Activated T-helper 1 cell treated with anti-CD3 and anti-CD28 coated beads, Interleukin-12 subunit alpha, Interleukin-12 subunit beta, Interleukin-2, Interleukin-4 antibody, amounts not matched to agents 30 ng/mL and 10 ng/mL and 1 ng/mL, durations not matched to agents 14 hours and 24 hours and 36 hours (primary cell): Measurements from ENCODE around the gene CD4. TPM values are rescaled to one million over a fixed set of nuclear protein-coding genes. Genes with fewer than 3 reads are reported as not detected.

ENCODE experiments used
- DNase-seq: peaks from one replicate; pipeline ENCODE4 v3.0.0; 2021; ENCODE audit warnings: low spot score
- H3K27ac Mint-ChIP-seq: one replicate; pipeline ENCODE4 v1.8.0; 2021; ENCODE audit warnings: mild to moderate bottlenecking, mixed read lengths
- H3K27me3 Mint-ChIP-seq: one replicate; pipeline ENCODE4 v1.8.0; 2022; ENCODE audit warnings: mild to moderate bottlenecking, moderate library complexity, mixed read lengths; ENCODE audit not compliant: insufficient read depth
- H3K36me3 Mint-ChIP-seq: one replicate; pipeline ENCODE4 v1.8.0; 2021; ENCODE audit warnings: low read depth, mixed read lengths
- H3K4me1 Mint-ChIP-seq: one replicate; pipeline ENCODE4 v1.8.0; 2021; ENCODE audit warnings: low read depth, mixed read lengths
- H3K4me3 Mint-ChIP-seq: one replicate; pipeline ENCODE4 v1.8.0; 2021; ENCODE audit warnings: mild to moderate bottlenecking, moderate library complexity, mixed read lengths
- H3K9me3 Mint-ChIP-seq: one replicate; pipeline ENCODE4 v1.8.0; 2021; ENCODE audit warnings: mixed read lengths
- intact Hi-C: fragments of 100-400 bp; cut with micrococcal nuclease; formaldehyde crosslinking; loops from one replicate; pipeline ENCODE4 v1.15.1; 2024
- total RNA-seq: library from RNA; stranded (reverse); gene quantifications from 2 replicates; pipeline ENCODE4 v1.2.3, GENCODE V29; 2022

CD4 gene
- total RNA-seq, 1 donor from 2014 or later = 311 TPM

DNA sequence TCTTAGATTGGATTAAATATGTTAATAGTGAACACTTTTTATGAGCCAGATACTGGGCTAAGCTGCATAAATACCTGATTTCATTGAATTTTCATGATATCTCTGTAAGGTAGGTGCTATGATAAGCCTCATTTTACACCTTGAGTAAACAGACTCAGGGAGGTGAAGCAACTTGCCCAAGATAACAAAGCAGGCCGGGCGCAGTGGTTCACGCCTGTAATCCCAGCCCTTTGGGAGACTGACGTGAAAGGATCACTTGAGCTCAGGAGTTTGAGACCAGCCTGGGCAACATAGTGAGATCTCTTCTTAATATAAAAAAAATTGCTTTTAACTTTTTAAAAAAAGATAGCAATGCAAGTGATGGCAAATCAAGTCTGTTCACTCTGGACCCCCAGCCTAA lies 52.7 kb downstream of the CD4 start:
- Mint-ChIP-seq H3K27me3 (peaks cover 2% of the 10 kb centered on the region), H3K4me1 (peaks cover 4% of the 10 kb centered on the region), H3K36me3 (peaks cover 9% of the 10 kb centered on the region), H3K27ac (no peak overlapping the region), H3K9me3 (no peaks in the 10 kb centered on the region), H3K4me3 (no peak overlapping the region)
- intact Hi-C loops = no loop called here
- DNase-seq = no peak

DNA sequence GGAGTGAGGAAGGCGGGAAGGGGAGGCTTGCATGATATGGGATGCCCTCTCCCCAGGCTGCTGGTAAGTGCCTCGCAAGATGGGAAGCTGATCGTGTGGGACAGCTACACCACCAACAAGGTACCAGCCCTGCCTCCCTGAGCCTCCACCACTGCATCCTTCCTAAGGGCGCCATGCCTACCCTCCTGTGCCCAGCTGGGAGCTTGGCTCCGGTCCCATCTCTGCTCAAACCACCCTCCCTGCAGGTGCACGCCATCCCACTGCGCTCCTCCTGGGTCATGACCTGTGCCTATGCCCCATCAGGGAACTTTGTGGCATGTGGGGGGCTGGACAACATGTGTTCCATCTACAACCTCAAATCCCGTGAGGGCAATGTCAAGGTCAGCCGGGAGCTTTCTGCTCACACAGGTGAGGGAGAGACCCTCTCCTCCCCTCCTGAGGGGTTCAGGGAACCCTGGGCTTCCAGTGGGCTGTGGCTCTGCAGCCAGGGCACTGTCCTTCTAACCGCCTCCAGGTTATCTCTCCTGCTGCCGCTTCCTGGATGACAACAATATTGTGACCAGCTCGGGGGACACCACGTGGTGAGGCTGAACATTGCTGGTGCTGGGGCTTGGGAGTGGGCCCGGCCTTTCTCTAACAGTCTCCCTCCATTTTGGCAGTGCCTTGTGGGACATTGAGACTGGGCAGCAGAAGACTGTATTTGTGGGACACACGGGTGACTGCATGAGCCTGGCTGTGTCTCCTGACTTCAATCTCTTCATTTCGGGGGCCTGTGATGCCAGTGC lies 54.0 kb downstream of the CD4 start:
- intact Hi-C loops = no loop called here
- H3K4me3 Mint-ChIP-seq = no peak overlapping the region
- H3K27ac Mint-ChIP-seq = no peak overlapping the region
- DNase-seq = no peak
- peaks cover 2% of the 10 kb centered on the region for H3K27me3 Mint-ChIP-seq
- H3K36me3 Mint-ChIP-seq = peaks cover 15% of the 10 kb centered on the region
- peaks cover 9% of the 10 kb centered on the region for H3K4me1 Mint-ChIP-seq
- no peaks in the 10 kb centered on the region for H3K9me3 Mint-ChIP-seq

DNA sequence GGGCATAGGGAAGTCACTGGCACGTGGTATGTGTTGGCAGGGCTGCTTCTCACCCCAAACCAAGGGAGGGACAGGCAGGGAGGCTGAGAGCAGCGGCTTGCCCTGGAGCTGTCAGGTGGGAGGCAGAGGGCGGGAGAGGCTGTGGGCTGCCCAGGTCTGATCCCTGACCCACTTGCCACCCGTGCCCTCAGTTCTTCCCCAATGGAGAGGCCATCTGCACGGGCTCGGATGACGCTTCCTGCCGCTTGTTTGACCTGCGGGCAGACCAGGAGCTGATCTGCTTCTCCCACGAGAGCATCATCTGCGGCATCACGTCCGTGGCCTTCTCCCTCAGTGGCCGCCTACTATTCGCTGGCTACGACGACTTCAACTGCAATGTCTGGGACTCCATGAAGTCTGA lies 56.1 kb downstream of the CD4 start:
- H3K27me3 Mint-ChIP-seq = no peaks in the 10 kb centered on the region
- H3K36me3 Mint-ChIP-seq = peaks cover 21% of the 10 kb centered on the region
- intact Hi-C loops = no loop called here
- no peak overlapping the region for H3K4me3 Mint-ChIP-seq
- DNase-seq = no peak
- no peak overlapping the region for H3K27ac Mint-ChIP-seq
- H3K4me1 Mint-ChIP-seq = peaks cover 23% of the 10 kb centered on the region
- no peaks in the 10 kb centered on the region for H3K9me3 Mint-ChIP-seq

DNA sequence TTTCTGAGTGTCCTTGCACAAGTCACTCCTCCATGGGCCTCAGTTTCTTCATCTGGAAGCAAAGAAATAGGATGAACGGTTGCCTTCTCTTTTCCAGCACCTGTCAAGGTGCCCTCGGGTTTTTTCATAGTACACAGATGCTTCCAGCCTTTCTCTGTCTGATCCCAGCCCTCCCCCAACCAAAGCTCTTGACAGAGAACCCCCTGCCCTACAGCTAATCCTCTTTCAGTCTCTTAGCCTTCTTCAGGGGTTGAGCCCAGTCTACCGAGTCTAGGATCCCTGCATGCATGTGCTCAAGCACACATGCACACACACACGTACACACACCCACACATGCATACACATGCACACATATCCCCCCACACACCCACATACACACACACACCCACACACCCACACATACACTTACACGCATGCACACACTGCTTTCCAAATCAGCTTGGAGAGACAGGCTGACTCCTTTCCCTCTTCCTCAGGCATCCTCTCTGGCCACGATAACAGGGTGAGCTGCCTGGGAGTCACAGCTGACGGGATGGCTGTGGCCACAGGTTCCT lies 57.1 kb downstream of the CD4 start:
- Mint-ChIP-seq H3K4me1 (peaks cover 32% of the 10 kb centered on the region), H3K27ac (no peak overlapping the region), H3K9me3 (no peaks in the 10 kb centered on the region), H3K36me3 (peaks cover 23% of the 10 kb centered on the region), H3K4me3 (no peak overlapping the region), H3K27me3 (no peaks in the 10 kb centered on the region)
- intact Hi-C loops = no loop called here
- no peak for DNase-seq

DNA sequence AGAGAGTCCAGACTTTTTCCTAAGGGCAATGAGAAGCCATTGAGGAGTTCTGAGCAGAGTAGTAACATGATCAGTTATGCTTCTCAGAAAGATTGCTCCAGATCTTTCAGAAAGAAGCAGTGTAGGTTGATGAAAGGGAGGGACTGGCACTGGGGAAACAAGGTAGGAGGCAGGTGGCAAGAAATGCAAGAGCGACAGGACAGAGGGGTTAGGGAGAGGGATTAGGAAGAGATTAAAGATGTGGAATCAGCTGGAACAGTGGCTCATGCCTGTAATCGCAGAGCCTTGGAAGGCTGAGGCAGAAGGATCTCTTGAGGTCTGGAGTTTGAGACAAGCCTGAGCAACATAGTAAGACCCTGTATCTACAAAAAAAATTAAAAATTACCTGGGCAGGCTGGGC lies 58.3 kb downstream of the CD4 start:
- Mint-ChIP-seq H3K27me3 (no peaks in the 10 kb centered on the region), H3K4me3 (no peak overlapping the region), H3K9me3 (no peaks in the 10 kb centered on the region), H3K36me3 (peaks cover 23% of the 10 kb centered on the region), H3K4me1 (peaks cover 35% of the 10 kb centered on the region), H3K27ac (no peak overlapping the region)
- intact Hi-C loops = no loop called here
- DNase-seq = no peak

DNA sequence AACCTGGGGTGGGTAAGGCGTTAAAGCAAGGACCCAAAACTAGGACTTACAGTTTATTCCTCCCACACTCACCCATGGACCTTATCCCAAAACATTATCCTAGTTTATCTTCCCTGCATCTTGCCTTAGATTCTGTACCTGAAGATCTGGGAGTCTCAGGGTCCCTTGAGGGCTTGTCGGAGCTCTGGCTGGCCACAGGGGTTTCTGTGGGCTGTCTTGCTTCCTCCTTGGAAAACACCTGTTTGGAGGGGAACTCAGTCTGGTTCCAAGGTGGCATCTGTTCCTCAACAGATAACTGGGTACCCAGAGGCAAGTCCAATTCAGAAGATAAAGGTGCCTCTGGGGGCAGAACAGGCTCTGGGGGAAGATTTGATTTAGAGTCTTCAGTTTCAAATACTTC lies 60.1 kb downstream of the CD4 start:
- intact Hi-C loops = no loop called here
- Mint-ChIP-seq H3K9me3 (no peaks in the 10 kb centered on the region), H3K27ac (peak overlapping the region; percentile 56), H3K4me1 (peaks cover 50% of the 10 kb centered on the region), H3K27me3 (peaks cover 2% of the 10 kb centered on the region), H3K4me3 (peak overlapping the region; percentile 91), H3K36me3 (peaks cover 29% of the 10 kb centered on the region)
- no peak for DNase-seq

DNA sequence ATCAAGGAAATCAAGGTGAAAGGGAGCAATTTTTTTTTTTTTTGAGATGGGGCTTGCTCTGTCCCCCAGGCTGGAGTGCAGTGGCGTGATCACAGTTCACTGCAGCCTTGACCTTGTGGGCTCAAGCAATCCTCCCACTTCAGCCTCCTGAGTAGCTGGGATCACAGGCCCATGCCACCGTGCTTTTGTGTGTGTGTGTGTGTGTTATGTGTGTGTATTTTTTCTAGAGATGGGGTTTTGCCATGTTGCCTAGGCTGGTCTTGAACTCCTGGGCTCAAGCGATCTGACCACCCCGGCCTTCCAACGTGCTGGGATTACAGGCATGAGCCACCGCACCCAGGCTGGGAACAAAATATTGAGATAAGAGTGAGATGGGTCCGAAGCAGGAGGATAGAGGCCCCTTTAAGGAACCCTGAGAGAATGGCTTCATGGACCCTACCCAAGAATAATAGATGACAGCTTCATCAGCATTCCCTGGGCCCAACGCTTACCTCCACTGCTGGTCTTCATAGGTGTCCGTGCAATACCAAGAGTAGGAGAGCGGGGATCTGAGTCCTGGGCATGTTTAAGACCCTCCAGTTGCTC lies 60.7 kb downstream of the CD4 start:
- peak overlapping the region; percentile 57 for H3K27ac Mint-ChIP-seq
- peaks cover 50% of the 10 kb centered on the region for H3K4me1 Mint-ChIP-seq
- peak overlapping the region; percentile 91 for H3K4me3 Mint-ChIP-seq
- no peak for DNase-seq
- peaks cover 25% of the 10 kb centered on the region for H3K36me3 Mint-ChIP-seq
- intact Hi-C loops = loop anchor here (5.0 kb wide), 1 partner anchor 257 kb away; the partner anchor contains the start of gene C1RL
- peaks cover 2% of the 10 kb centered on the region for H3K27me3 Mint-ChIP-seq
- H3K9me3 Mint-ChIP-seq = no peaks in the 10 kb centered on the region

DNA sequence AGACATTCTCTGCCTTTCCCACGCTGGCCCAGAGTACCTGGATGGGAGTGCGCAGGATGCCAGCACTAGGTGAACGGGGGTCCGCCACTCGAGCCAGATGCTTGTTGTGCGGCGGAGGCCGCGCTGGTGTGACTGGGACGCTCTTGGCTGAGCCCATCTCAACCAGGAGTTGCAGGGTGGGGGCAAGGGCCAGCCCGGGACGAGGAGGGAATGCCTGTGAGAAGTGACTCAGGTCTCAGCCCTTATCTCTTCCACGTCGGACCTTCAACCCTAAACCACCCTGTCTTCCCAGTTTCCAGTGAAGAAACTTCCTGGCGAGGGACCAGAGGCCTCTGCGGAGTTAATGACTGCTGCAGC lies 61.4 kb downstream of the CD4 start:
- Mint-ChIP-seq H3K27me3 (peaks cover 2% of the 10 kb centered on the region), H3K4me1 (peaks cover 50% of the 10 kb centered on the region), H3K9me3 (no peaks in the 10 kb centered on the region), H3K4me3 (peak overlapping the region; percentile 91), H3K36me3 (peaks cover 27% of the 10 kb centered on the region), H3K27ac (no peak overlapping the region)
- intact Hi-C loops = loop anchor here (1.0 to 5.0 kb wide), 7 partner anchors 25 to 357 kb away; partner anchors contain the start of genes C1RL, CD4, GAPDH and MRPL51
- no peak for DNase-seq

DNA sequence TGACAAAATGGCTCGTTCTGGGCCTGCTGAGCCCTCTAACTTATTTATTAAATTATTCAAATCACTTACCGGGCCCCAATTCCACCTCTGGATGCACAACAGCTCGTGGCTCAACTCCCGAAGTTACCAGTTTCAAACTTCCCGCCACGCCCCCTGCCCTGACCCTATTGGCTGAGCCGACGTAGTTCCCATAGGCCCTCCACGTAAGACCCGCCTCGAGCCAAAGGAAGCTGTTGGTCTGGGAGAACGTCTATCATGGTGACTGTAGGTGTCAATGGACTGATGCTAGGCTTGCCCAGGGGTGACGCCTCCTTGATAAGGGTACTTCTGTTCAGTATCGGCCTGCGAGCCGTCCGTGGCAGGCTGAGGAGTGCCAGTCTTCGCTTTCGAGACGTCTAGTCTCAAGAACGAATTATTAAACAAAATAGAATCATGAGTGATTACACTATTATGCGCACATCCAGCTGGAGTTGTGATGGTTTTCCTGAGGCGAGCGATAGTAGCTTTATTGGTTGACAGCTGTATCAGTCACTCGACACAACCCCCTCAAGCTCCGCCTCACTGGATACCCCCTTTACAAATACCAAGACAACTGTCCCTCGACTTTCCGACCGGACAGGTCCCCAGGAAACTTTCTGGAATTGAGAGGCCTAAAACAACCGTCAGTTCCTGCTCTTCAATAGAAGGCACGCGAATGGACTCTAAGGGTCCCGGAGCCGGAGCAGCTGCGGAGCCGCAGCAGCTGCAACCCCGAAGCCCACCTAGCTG lies 62.0 kb downstream of the CD4 start, which contains the start of gene CDCA3:
Gene CDCA3, minus strand, starts transcription at position 134 of the 768 bp plus-strand sequence. CDS start 334 bp downstream, outside the sequence.
- Mint-ChIP-seq H3K4me3 (peak within 1 kb of the TSS; percentile 91), H3K9me3 (no peaks in the 10 kb centered on the region), H3K4me1 (peaks cover 50% of the 10 kb centered on the region), H3K27me3 (peaks cover 2% of the 10 kb centered on the region), H3K27ac (peak within 1 kb of the TSS; percentile 96), H3K36me3 (peaks cover 29% of the 10 kb centered on the region)
- DNase-seq = peak; percentile 90
- intact Hi-C loops = loop anchor here (1.0 to 5.0 kb wide), 7 partner anchors 26 to 358 kb away; partner anchors contain the start of genes C1RL, CD4, GAPDH and MRPL51

DNA sequence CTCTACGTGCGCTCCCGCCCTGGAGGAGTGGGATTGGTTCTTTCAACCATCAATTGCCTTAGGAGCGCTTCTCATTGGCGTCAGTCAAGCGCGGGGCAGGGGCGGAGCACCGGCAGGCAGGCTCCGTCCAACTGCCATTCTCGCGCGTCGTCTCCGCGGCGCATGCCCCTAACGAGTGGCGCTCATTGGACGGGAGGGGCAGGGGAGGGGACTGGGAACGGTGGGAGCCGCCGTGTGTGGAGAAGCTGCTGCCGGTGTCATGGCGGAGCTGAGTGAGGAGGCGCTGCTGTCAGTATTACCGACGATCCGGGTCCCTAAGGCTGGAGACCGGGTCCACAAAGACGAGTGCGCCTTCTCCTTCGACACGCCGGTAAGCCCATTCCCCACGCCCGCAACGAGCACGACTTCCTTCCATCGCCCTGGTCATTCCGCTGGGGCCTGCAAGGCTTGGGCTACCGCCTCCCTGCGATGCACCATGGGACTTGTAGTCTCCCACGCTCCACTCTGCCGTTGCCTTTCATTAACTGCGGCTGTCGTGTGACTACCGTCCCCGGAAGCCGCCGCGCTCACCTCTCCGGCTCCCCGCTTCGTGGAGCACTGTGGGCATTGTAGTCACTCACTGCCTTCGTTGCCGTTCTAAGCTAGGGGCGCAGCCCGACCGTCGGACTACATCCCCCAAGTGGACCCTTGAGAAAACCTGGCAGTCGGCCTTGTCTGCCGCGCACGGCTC lies 62.8 kb downstream of the CD4 start, which contains the start of gene USP5:
Gene USP5, plus strand, starts transcription at position 230 of the 730 bp plus-strand sequence. Its CDS starts 30 bp downstream, at position 260.
- Mint-ChIP-seq H3K4me1 (peaks cover 46% of the 10 kb centered on the region), H3K27me3 (peaks cover 2% of the 10 kb centered on the region), H3K27ac (peak within 1 kb of the TSS; percentile 96), H3K9me3 (no peaks in the 10 kb centered on the region), H3K4me3 (peak within 1 kb of the TSS; percentile 91), H3K36me3 (peaks cover 25% of the 10 kb centered on the region)
- intact Hi-C loops = loop anchor here (1.0 to 5.0 kb wide), 19 partner anchors 15 to 359 kb away; partner anchors contain the start of genes C12orf57, C1RL, CD4 and CHD4
- peak; percentile 98 for DNase-seq

DNA sequence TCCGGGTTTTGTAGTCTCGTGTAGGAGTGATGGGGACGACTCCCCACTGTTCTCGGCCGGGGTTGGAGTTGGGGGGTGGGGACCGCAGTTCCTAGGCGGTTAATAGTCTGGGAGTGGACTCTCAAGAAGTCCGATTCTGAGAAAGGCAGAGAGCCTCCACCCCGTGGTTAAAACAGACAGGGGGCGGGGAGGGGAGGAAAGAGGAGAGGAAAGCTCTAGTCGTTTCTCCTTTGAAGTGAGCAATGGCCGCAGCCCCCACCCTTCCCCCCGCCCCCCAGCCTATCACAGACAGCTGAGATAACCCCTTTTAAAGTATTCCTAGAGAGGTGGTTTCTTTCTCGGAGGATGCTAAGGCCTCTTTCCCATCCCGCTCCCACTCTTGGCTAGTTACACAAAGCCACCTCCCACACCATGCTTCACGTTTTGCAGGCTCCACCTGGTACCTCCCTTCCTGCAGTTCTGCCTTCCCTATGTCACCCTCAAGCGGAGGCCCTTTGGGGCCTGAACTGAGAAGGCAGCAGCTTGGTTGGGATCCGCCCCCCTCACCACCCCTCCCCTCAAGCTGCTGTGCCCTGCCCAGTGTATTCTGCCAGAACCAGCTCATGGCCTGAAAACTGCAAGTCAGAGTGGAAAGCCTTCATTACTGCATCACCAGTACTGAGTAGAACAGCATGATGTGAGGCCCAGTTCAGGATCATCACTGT lies 63.5 kb downstream of the CD4 start:
- Mint-ChIP-seq H3K4me1 (peaks cover 42% of the 10 kb centered on the region), H3K27ac (peak overlapping the region; percentile 96), H3K9me3 (no peaks in the 10 kb centered on the region), H3K4me3 (peak overlapping the region; percentile 91), H3K36me3 (peaks cover 27% of the 10 kb centered on the region), H3K27me3 (peaks cover 2% of the 10 kb centered on the region)
- peak; percentile 58 for DNase-seq
- intact Hi-C loops = loop anchor here (1.0 to 5.0 kb wide), 14 partner anchors 14 to 254 kb away; partner anchors contain the start of genes C12orf57, C1RL, CHD4 and COPS7A
